Endothelial cell of umbilical vein (primary cell): ENCODE results near the gene SLC25A26. TPM values are rescaled to one million over a fixed set of nuclear protein-coding genes. Genes with fewer than 3 reads are reported as not detected.

Experiments used
- BruUV-seq: library from RNA; stranded (reverse); fragments of 400-500 nt; replicated peaks from 2 replicates; lab custom pipeline; 2021; lab: Mats Ljungman, UMichigan
- CTCF ChIA-PET: fragments of 300-600, 350-600 bp; sonication (Branson Sonifier 250); formaldehyde crosslinking; loops from one replicate; lab custom pipeline; 2021; ENCODE audit warnings: antibody characterized with exemption, inconsistent platforms; lab: Charles Lee
- POLR2A ChIA-PET: fragments of 300-600, 350-600 bp; sonication (Branson Sonifier 250); formaldehyde crosslinking; loops from one replicate; lab custom pipeline; 2021; ENCODE audit warnings: antibody characterized with exemption, inconsistent platforms; lab: Charles Lee
- DNase-seq: peaks from one replicate; pipeline ENCODE4 v3.0.0-alpha.2; 2011; ENCODE audit warnings: low read depth, low spot score
- FAIRE-seq: peaks from 2 replicates; lab custom pipeline; 2011; peaks lifted over from hg19 to GRCh38; lab: Jason Lieb, UNC
- H2AFZ ChIP-seq: 2 replicates; pipeline ENCODE4 v1.6.0; 2012; ENCODE audit warnings: low read depth, low read length, control low read depth, inconsistent platforms
- H3K27ac ChIP-seq: 2 replicates; pipeline ENCODE4 v1.5.1; 2011; ENCODE audit warnings: low read depth, mild to moderate bottlenecking, control low read depth, low read length, moderate library complexity; ENCODE audit not compliant: insufficient read depth
- H3K27me3 ChIP-seq, 2 experiments: 2 replicates each; pipeline versions ENCODE4 v1.6.0 to v1.6.1; 2011; ENCODE audit warnings: low read length in 2 of 2, mixed read lengths in 1 of 2; ENCODE audit not compliant: control insufficient read depth in 2 of 2, insufficient read depth in 2 of 2
- H3K36me3 ChIP-seq, 2 experiments: 2 replicates in 1 of 2; 3 replicates in 1 of 2; pipeline ENCODE4 v1.5.1; 2011; ENCODE audit warnings: low read length in 2 of 2, mild to moderate bottlenecking in 1 of 2, moderate library complexity in 1 of 2; ENCODE audit not compliant: control insufficient read depth in 2 of 2, insufficient read depth in 2 of 2; ENCODE audit errors: extremely low read depth in 1 of 2
- H3K4me1 ChIP-seq: 3 replicates; pipeline ENCODE4 v1.5.1; 2011; ENCODE audit warnings: mild to moderate bottlenecking, low read length; ENCODE audit not compliant: control insufficient read depth, insufficient read depth; ENCODE audit errors: extremely low read depth
- H3K4me2 ChIP-seq: 2 replicates; pipeline ENCODE4 v1.6.1; 2011; ENCODE audit warnings: low read length, control low read depth, mixed read lengths; ENCODE audit not compliant: insufficient read depth
- H3K4me3 ChIP-seq, 3 experiments: fragments of 200-600 bp in 1 of 3; sonication (generic), shearing (Covaris generic) in 1 of 3; replicated peaks in 1 of 3; 2 replicates each; pipeline ENCODE4 v1.5.1; 2011 to 2016; ENCODE audit warnings: control low read depth in 3 of 3, low read length in 3 of 3, mild to moderate bottlenecking in 2 of 3, inconsistent platforms in 1 of 3, low read depth in 1 of 3, moderate library complexity in 1 of 3; ENCODE audit not compliant: insufficient read depth in 1 of 3
- H3K79me2 ChIP-seq: 2 replicates; pipeline ENCODE4 v1.6.0; 2012; ENCODE audit warnings: low read length, inconsistent platforms; ENCODE audit not compliant: control insufficient read depth, insufficient read depth
- H3K9ac ChIP-seq: replicated peaks from 2 replicates; pipeline ENCODE3; 2011; ENCODE audit warnings: low read length, control low read depth; ENCODE audit not compliant: insufficient read depth; ENCODE audit errors: extremely low read depth
- H3K9me1 ChIP-seq: replicated peaks from 3 replicates; pipeline ENCODE4 v1.6.0; 2011; ENCODE audit warnings: mild to moderate bottlenecking, low read length; ENCODE audit not compliant: control insufficient read depth, insufficient read depth; ENCODE audit errors: extremely low read depth
- H3K9me3 ChIP-seq: replicated peaks from 2 replicates; pipeline ENCODE4 v1.5.1; 2012; ENCODE audit warnings: low read length, inconsistent platforms; ENCODE audit not compliant: control insufficient read depth, insufficient read depth
- H4K20me1 ChIP-seq: replicated peaks from 2 replicates; pipeline ENCODE3; 2011; ENCODE audit warnings: mild to moderate bottlenecking, low read length; ENCODE audit not compliant: control insufficient read depth, insufficient read depth; ENCODE audit errors: extremely low read depth
- EZH2 ChIP-seq: IDR thresholded peaks from 2 replicates; pipeline ENCODE4 v1.6.1; 2012; ENCODE audit warnings: borderline replicate concordance, low read depth, mild to moderate bottlenecking, moderate library complexity, low read length, inconsistent platforms; ENCODE audit not compliant: severe bottlenecking
- FOS ChIP-seq: IDR thresholded peaks from 2 replicates; pipeline ENCODE4 v1.6.1; 2011; ENCODE audit warnings: mild to moderate bottlenecking, low read length, moderate library complexity, borderline replicate concordance; ENCODE audit not compliant: insufficient read depth
- GATA2 ChIP-seq: IDR thresholded peaks from 2 replicates; pipeline ENCODE4 v1.7.0; 2011; ENCODE audit warnings: low read depth, mild to moderate bottlenecking, moderate library complexity, mixed read lengths, low read length; ENCODE audit not compliant: insufficient read length, insufficient read depth
- JUN ChIP-seq: IDR thresholded peaks from 2 replicates; pipeline ENCODE4 v1.6.1; 2011; ENCODE audit warnings: borderline replicate concordance, low read depth; ENCODE audit not compliant: insufficient read length, insufficient read depth
- MYC ChIP-seq: IDR thresholded peaks from one replicate; pipeline ENCODE4 v1.6.1; 2011; ENCODE audit warnings: mild to moderate bottlenecking, low read depth, low read length
- POLR2A ChIP-seq: IDR thresholded peaks from 2 replicates; pipeline ENCODE4 v1.6.1; 2012; ENCODE audit warnings: low read depth, mild to moderate bottlenecking, control low read depth, low read length
- POLR2AphosphoS5 ChIP-seq: IDR thresholded peaks from 2 replicates; pipeline ENCODE4 v1.6.1; 2012; ENCODE audit warnings: low read depth, mild to moderate bottlenecking, control low read depth, low read length, moderate library complexity; ENCODE audit not compliant: insufficient read depth
- dilution Hi-C: fragments of 300-500 bp; cut with MboI; formaldehyde crosslinking; loops from one replicate; pipeline ENCODE4 v1.15.0; 2019; ENCODE audit warnings: low sequenced_read_pairs; ENCODE audit not compliant: extremely low pct_ligation_motif_present
- intact Hi-C: fragments of 100-400 bp; cut with micrococcal nuclease; formaldehyde crosslinking; loops from one replicate; pipeline ENCODE4 v1.10.0; 2022
- polyA plus RNA-seq, 4 experiments: library from polyadenylated mRNA; depleted of rRNA in 3 of 4; stranded (reverse) in 3 of 4; unstranded in 1 of 4; fragments of >200 nt; gene quantifications; 2 replicates each; pipeline versions ENCODE4 v1.2.1 to v1.2.3, GENCODE V29; 2011 to 2012; ENCODE audit warnings: missing spikeins in 1 of 4
- total RNA-seq: library from RNA; stranded (reverse); gene quantifications from 2 replicates; pipeline ENCODE4 v1.2.3, GENCODE V29; 2021
- TF ChIP-seq, protein P1 (sequence below), 2 donors: IDR thresholded peaks; 1 replicate in 1 of 2; 2 replicates in 1 of 2; pipeline ENCODE4 v1.5.1; 2011; ENCODE audit warnings: low read length in 2 of 2, mild to moderate bottlenecking in 2 of 2, moderate library complexity in 2 of 2, control low read depth in 1 of 2, inconsistent platforms in 1 of 2, low read depth in 1 of 2; ENCODE audit not compliant: insufficient read depth in 1 of 2; ENCODE audit errors: extremely low read depth in 1 of 2
- TF ChIP-seq, protein P2 (sequence below): IDR thresholded peaks from 2 replicates; pipeline ENCODE4 v1.6.1; 2011; ENCODE audit not compliant: insufficient read depth, insufficient read length

SLC25A26 gene
- total and polyA plus RNA-seq, 2 donors (not counting 3 experiments of a cell fraction or from before 2014, with no cell fraction given) = 11.8 to 23.5 TPM

DNA sequence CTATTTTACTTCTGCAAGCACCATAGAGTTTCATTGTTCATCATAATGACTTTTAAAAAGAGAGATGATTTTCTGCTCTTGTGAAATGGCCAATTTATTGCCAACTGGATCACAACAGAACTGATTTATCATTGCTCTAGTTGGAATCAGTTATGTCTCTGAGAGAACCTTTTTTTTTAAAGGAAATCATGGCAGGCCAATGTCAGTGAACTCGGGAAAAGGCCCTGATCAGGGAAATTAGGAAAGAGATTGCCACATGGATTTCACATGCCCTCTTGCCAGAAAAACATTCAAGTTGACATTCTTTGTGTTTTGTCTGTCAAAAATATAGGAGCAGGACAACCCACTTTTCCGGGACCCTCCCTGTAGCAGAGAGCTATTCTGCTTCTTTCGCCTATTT, 12.6 kb upstream of the SLC25A26 start:
- Histone ChIP-seq H3K4me1 (no peaks in the 10 kb centered on the region), H3K36me3 (no peaks in the 10 kb centered on the region), H3K27me3 (peaks cover 0 to 5% of the 10 kb centered on the region in 2 experiments), H2AFZ (no peak overlapping the region), H3K4me3 (no peak overlapping the region), H4K20me1 (no peaks in the 10 kb centered on the region), H3K9ac (no peak overlapping the region), H3K4me2 (no peak overlapping the region), H3K79me2 (no peaks in the 10 kb centered on the region), H3K9me1 (no peaks in the 10 kb centered on the region), H3K27ac (no peak overlapping the region), H3K9me3 (no peaks in the 10 kb centered on the region)
- POLR2A ChIA-PET = no interaction called here
- FAIRE-seq (no peak), DNase-seq (no peak)
- TF ChIP-seq, protein P1, sequence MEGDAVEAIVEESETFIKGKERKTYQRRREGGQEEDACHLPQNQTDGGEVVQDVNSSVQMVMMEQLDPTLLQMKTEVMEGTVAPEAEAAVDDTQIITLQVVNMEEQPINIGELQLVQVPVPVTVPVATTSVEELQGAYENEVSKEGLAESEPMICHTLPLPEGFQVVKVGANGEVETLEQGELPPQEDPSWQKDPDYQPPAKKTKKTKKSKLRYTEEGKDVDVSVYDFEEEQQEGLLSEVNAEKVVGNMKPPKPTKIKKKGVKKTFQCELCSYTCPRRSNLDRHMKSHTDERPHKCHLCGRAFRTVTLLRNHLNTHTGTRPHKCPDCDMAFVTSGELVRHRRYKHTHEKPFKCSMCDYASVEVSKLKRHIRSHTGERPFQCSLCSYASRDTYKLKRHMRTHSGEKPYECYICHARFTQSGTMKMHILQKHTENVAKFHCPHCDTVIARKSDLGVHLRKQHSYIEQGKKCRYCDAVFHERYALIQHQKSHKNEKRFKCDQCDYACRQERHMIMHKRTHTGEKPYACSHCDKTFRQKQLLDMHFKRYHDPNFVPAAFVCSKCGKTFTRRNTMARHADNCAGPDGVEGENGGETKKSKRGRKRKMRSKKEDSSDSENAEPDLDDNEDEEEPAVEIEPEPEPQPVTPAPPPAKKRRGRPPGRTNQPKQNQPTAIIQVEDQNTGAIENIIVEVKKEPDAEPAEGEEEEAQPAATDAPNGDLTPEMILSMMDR (IDR thresholded peaks at IDR 0.05; ENCODE audit: extremely low read depth in 1 of 2, insufficient read depth in 1 of 2, low read depth in 1 of 2, low read length in 2 of 2) = no peak
- TF ChIP-seq, protein P2, sequence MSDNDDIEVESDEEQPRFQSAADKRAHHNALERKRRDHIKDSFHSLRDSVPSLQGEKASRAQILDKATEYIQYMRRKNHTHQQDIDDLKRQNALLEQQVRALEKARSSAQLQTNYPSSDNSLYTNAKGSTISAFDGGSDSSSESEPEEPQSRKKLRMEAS = no peak
- intact Hi-C loops (no loop called here), dilution Hi-C loops (no loop called here)
- no TSS peak for BruUV-seq
- CTCF ChIA-PET = no interaction called here

DNA sequence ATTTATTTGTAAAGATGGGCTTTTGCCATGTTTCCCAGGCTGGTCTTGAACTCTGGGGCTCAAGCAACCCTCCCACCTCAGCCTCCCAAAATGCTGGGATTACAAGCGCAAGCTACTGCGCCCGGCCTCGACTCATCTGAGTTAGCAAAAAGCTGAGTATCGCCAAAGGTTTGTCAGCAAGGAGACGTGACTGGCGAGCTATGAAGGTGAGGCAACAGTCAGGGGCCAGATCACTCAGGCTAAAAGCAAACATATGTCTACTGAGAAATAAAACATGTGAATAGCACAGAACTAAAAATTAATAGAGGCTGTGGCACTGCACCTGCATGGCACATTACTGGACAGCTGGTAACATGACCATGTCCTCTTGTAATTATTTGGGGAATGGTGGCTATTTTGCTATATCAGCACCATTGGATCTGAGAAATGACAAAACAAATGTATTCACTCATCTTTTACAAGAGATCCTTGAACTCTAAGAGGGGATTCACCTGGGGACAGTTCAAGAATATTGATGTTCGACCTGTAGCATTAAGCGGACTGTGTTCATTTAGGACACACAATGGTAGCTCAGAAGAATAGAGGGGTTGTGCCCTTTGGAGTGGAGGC, 10.0 kb upstream of the SLC25A26 start:
- FAIRE-seq (no peak), DNase-seq (no peak)
- ChIA-PET POLR2A (no interaction called here), CTCF (interaction anchor here (0.7 kb wide), 1 partner anchor 11 kb away, joined by 3 read pairs; the partner anchor contains the start of gene SLC25A26)
- dilution Hi-C loops (no loop called here), intact Hi-C loops (no loop called here)
- H2AFZ ChIP-seq = no peak overlapping the region
- TF ChIP-seq MYC (no peak), POLR2AphosphoS5 (no peak), EZH2 (no peak), JUN (no peak), GATA2 (no peak), POLR2A (no peak), FOS (no peak)
- TF ChIP-seq, protein P1 (IDR thresholded peaks at IDR 0.05; ENCODE audit: extremely low read depth in 1 of 2, insufficient read depth in 1 of 2, low read depth in 1 of 2, low read length in 2 of 2) = no peak
- TF ChIP-seq, protein P2 = no peak
- no peaks in the 10 kb centered on the region for H3K9me1 ChIP-seq
- H4K20me1 ChIP-seq = no peaks in the 10 kb centered on the region
- H3K27me3 ChIP-seq = peaks cover 0 to 5% of the 10 kb centered on the region in 2 experiments
- H3K36me3 ChIP-seq = no peaks in the 10 kb centered on the region
- BruUV-seq = no TSS peak
- no peak overlapping the region for H3K9ac ChIP-seq
- no peak overlapping the region for H3K4me2 ChIP-seq
- H3K4me3 ChIP-seq = no peak overlapping the region
- H3K27ac ChIP-seq = no peak overlapping the region
- no peaks in the 10 kb centered on the region for H3K4me1 ChIP-seq
- H3K79me2 ChIP-seq = no peaks in the 10 kb centered on the region
- no peaks in the 10 kb centered on the region for H3K9me3 ChIP-seq
